HEK293 (cell line): ENCODE data around the gene CPTP.
"Not testable (repeated sequence)": the region's sequence is repeated elsewhere in the genome, so short reads cannot be mapped to it uniquely, and the experiment has no call there.

Experiments used
- CTCF ChIA-PET: fragments of 350-600 bp; formaldehyde crosslinking; extraction: SDS; loops from one replicate; lab custom pipeline; 2021; ENCODE audit warnings: antibody characterized with exemption; lab: Yijun Ruan, JAX
- POLR2A ChIA-PET: fragments of 300-600 bp; formaldehyde crosslinking; extraction: SDS; loops from one replicate; lab custom pipeline; 2020; ENCODE audit warnings: antibody characterized with exemption, inconsistent platforms; lab: Yijun Ruan, JAX
- H3K27ac ChIP-seq: fragments of 200-500 bp; sonication (Bioruptor generic); 2 replicates; pipeline ENCODE4 v1.5.1; 2014; ENCODE audit warnings: low read depth, low read length, control low read depth, inconsistent platforms; ENCODE audit errors: extremely low read depth
- H3K36me3 ChIP-seq, 2 experiments: fragments of 200-500 bp in 1 of 2; sonication (Bioruptor generic) in 1 of 2; 1 replicate in 1 of 2; 2 replicates in 1 of 2; pipeline ENCODE4 v1.5.1; 2014 to 2017; ENCODE audit warnings: inconsistent platforms in 2 of 2, low read length in 2 of 2; ENCODE audit not compliant: control insufficient read depth in 2 of 2, insufficient read depth in 1 of 2
- H3K4me1 ChIP-seq: fragments of 200-500 bp; sonication (Bioruptor generic); 2 replicates; pipeline ENCODE4 v1.5.1; 2014; ENCODE audit warnings: mild to moderate bottlenecking, low read length, inconsistent platforms; ENCODE audit not compliant: control insufficient read depth, insufficient read depth
- H3K4me3 ChIP-seq: 2 replicates; pipeline ENCODE4 v1.5.1; 2011; ENCODE audit warnings: low read depth, mild to moderate bottlenecking, control low read depth, low read length, moderate library complexity
- H3K9me3 ChIP-seq: fragments of 200-500 bp; sonication (Bioruptor generic); 2 replicates; pipeline ENCODE4 v1.5.1; 2014; ENCODE audit warnings: low read depth, low read length, inconsistent platforms; ENCODE audit not compliant: control insufficient read depth, insufficient read depth
- ZBTB1 ChIP-seq: fragments of 450-650 bp; formaldehyde crosslinking; IDR thresholded peaks from 2 replicates; pipeline ENCODE4 v1.5.1; 2016; ENCODE audit warnings: missing biosample characterization, missing genetic modification characterization
- ZBTB21 ChIP-seq: fragments of 450-650 bp; formaldehyde crosslinking; IDR thresholded peaks from 2 replicates; pipeline ENCODE4 v1.5.1; 2017; ENCODE audit warnings: missing biosample characterization, missing genetic modification characterization
- ZNF175 ChIP-seq: fragments of 450-650 bp; formaldehyde crosslinking; IDR thresholded peaks from 2 replicates; pipeline ENCODE4 v1.5.1; 2016; ENCODE audit warnings: missing biosample characterization, missing genetic modification characterization
- ZNF18 ChIP-seq: fragments of 450-650 bp; formaldehyde crosslinking; IDR thresholded peaks from 2 replicates; pipeline ENCODE4 v1.5.1; 2016; ENCODE audit warnings: missing biosample characterization, missing genetic modification characterization
- ZNF274 ChIP-seq, 2 experiments: fragments of 200-500 bp in 1 of 2; fragments of 450-650 bp in 1 of 2; sonication (Bioruptor generic) in 1 of 2; formaldehyde crosslinking in 1 of 2; IDR thresholded peaks; 2 replicates each; pipeline versions ENCODE4 v1.5.1 to v1.6.1; 2014 to 2016; ENCODE audit warnings: borderline replicate concordance in 1 of 2, inconsistent platforms in 1 of 2, low read length in 1 of 2, missing biosample characterization in 1 of 2, missing genetic modification characterization in 1 of 2
- ZNF311 ChIP-seq: fragments of 450-650 bp; formaldehyde crosslinking; IDR thresholded peaks from 2 replicates; pipeline ENCODE4 v1.5.1; 2017; ENCODE audit warnings: missing biosample characterization, missing genetic modification characterization, borderline replicate concordance
- ZNF366 ChIP-seq: fragments of 450-650 bp; formaldehyde crosslinking; conservative IDR thresholded peaks from 2 replicates; pipeline ENCODE4 v1.5.1; 2016; ENCODE audit warnings: missing biosample characterization, missing genetic modification characterization
- ZNF610 ChIP-seq: fragments of 450-650 bp; formaldehyde crosslinking; IDR thresholded peaks from 2 replicates; pipeline ENCODE4 v1.5.1; 2016; ENCODE audit warnings: missing biosample characterization, missing genetic modification characterization, borderline replicate concordance
- ZNF624 ChIP-seq: fragments of 450-650 bp; formaldehyde crosslinking; IDR thresholded peaks from 2 replicates; pipeline ENCODE4 v1.5.1; 2017; ENCODE audit warnings: missing biosample characterization, missing genetic modification characterization
- ZNF707 ChIP-seq: fragments of 450-650 bp; formaldehyde crosslinking; IDR thresholded peaks from 2 replicates; pipeline ENCODE4 v1.5.1; 2016; ENCODE audit warnings: missing biosample characterization, missing genetic modification characterization
- ZNF843 ChIP-seq: fragments of 450-650 bp; formaldehyde crosslinking; IDR thresholded peaks from 2 replicates; pipeline ENCODE4 v1.5.1; 2016; ENCODE audit warnings: missing biosample characterization, missing genetic modification characterization
- TF ChIP-seq, protein P1 (sequence below): fragments of 450-650 bp; IDR thresholded peaks from 2 replicates; pipeline ENCODE4 v1.5.1; 2018; ENCODE audit warnings: missing biosample characterization, mild to moderate bottlenecking, missing genetic modification characterization

CPTP gene

DNA sequence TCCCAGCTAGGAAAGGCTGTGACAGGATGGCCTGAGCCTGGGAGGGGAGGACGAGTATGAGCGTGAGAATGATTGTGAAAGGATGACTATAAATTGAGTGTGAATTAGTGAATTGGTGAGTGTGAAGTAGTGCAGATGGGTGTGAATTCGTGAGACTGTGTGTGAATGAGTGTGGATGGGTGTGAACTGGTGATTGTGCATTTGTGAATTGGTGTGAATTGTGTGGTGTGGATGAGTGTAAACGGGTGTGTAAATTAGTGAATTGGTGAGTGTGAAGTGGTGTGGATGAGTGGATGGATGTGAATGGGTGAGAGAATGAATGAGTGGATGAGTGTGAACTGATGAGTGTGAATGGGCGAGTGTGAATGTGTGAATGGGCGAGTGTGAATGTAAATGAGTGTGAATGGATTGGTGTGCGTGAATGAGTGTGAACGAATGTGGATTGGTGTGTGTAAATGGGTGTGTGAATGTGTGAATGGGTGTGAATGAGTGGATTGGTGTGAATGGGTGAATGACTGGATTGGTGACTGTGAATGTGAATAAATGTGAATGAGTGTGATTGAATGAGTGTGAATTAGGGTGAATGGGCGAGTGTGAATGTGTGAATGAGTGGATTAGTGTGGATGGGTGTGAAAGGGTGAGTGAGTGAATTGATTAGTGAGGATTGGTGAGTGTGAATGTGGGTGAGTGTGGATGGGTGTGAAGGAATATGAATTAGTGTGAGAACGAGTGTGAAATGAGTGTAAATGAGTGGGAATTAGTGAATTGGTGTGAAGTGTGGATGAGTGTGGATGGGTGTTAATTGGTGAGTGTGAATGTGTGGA is 41.5 kb downstream of the CPTP start:
- Histone ChIP-seq H3K27ac (no peak overlapping the region), H3K4me3 (no peak overlapping the region), H3K36me3 (peaks cover 0 to 5% of the 10 kb centered on the region in 2 experiments; a peak in 1 of 3 replicates)
- CTCF ChIA-PET: no interaction called here
- TF ChIP-seq ZNF366 (0 out of 2 replicates have a peak, but pooled peaks have one; percentile 22), ZNF175 (no peak), ZNF18 (tag by site-specific recombination) (peak; percentile 100), ZNF274 (IDR thresholded peaks at IDR 0.05; ENCODE audit: low read length) (no peak), ZNF274 (tag by site-specific recombination; IDR thresholded peaks at IDR 0.05; ENCODE audit: borderline replicate concordance) (peak; percentile 42; the same call in 1 of the 2 replicates)
- TF ChIP-seq, all 188 proteins: peak for 3
- H3K9me3 ChIP-seq: no peaks in the 10 kb centered on the region
- no peaks in the 10 kb centered on the region for H3K4me1 ChIP-seq
- POLR2A ChIA-PET: no interaction called here

- Histone ChIP-seq H3K9me3 (no peaks in the 10 kb centered on the region), H3K27ac (no peak overlapping the region), H3K4me3 (no peak overlapping the region), H3K36me3 (peaks cover 0 to 11% of the 10 kb centered on the region in 2 experiments; a peak in 1 of 3 replicates), H3K4me1 (no peaks in the 10 kb centered on the region)
- ChIA-PET CTCF (no interaction called here), POLR2A (no interaction called here)
- TF ChIP-seq ZBTB21 (tag by site-specific recombination) (no peak), ZNF18 (tag by site-specific recombination) (peak; percentile 100), ZNF843 (tag by site-specific recombination) (no peak), ZBTB1 (tag by site-specific recombination) (no peak)
Observed at GRCh38 chr1:1366699-1367066, 42.1 kb downstream of the CPTP start.

- Histone ChIP-seq H3K36me3 (peaks cover 0 to 16% of the 10 kb centered on the region in 2 experiments; a peak in 1 of 3 replicates), H3K27ac (no peak overlapping the region)
- TF ChIP-seq, protein P1, sequence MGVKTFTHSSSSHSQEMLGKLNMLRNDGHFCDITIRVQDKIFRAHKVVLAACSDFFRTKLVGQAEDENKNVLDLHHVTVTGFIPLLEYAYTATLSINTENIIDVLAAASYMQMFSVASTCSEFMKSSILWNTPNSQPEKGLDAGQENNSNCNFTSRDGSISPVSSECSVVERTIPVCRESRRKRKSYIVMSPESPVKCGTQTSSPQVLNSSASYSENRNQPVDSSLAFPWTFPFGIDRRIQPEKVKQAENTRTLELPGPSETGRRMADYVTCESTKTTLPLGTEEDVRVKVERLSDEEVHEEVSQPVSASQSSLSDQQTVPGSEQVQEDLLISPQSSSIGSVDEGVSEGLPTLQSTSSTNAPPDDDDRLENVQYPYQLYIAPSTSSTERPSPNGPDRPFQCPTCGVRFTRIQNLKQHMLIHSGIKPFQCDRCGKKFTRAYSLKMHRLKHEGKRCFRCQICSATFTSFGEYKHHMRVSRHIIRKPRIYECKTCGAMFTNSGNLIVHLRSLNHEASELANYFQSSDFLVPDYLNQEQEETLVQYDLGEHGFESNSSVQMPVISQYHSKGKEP (tag by site-specific recombination): no peak
- no peak for TF ChIP-seq ZNF610 (tag by site-specific recombination)
- TF ChIP-seq ZNF707 (tag by site-specific recombination): no peak
- peak; percentile 44; the same call in 1 of the 2 replicates for TF ChIP-seq ZNF311
- TF ChIP-seq ZNF624 (tag by site-specific recombination): no peak
- TF ChIP-seq ZNF18 (tag by site-specific recombination): peak; percentile 100
- TF ChIP-seq, all 188 proteins: peak for 2
- Histone ChIP-seq H3K4me1 (no peaks in the 10 kb centered on the region), H3K4me3 (no peak overlapping the region), H3K9me3 (no peaks in the 10 kb centered on the region)
- ChIA-PET CTCF (no interaction called here), POLR2A (no interaction called here)
Observed at GRCh38 chr1:1367315-1367714, 42.7 kb downstream of the CPTP start.

- POLR2A ChIA-PET: interaction anchor here (0.7 to 0.8 kb wide), 2 partner anchors 65 to 70 kb away, joined by 3 to 4 read pairs; no protein-coding TSS in a partner anchor
- H3K27ac ChIP-seq, H3K9me3 ChIP-seq, H3K4me3 ChIP-seq, H3K4me1 ChIP-seq: not testable (repeated sequence)
- CTCF ChIA-PET: interaction anchor here (0.7 to 1.0 kb wide), 3 partner anchors 72 to 386 kb away, joined by 3 to 4 read pairs (median 3); no protein-coding TSS in a partner anchor
- peaks cover 0 to 33% of the 10 kb centered on the region in 2 experiments; a peak in 2 of 3 replicates for H3K36me3 ChIP-seq
Observed at GRCh38 chr1:1370094-1370493, 45.5 kb downstream of the CPTP start.
